NT2/D1 (cell line): Measurements from ENCODE around the gene ZDHHC7.

Source experiments
- SUZ12 ChIP-seq: IDR thresholded peaks from 2 replicates; pipeline ENCODE4 v1.6.1; 2011; ENCODE audit not compliant: insufficient read length, insufficient read depth; ENCODE audit errors: extremely low read depth
- YY1 ChIP-seq: IDR thresholded peaks from 2 replicates; pipeline ENCODE4 v1.6.1; 2011; ENCODE audit not compliant: insufficient read length, insufficient read depth
- ZNF274 ChIP-seq: IDR thresholded peaks from 2 replicates; pipeline ENCODE4 v1.6.1; 2011; ENCODE audit warnings: mild to moderate bottlenecking, low read depth, low read length

- TF ChIP-seq ZNF274 = no peak
- no peak for TF ChIP-seq YY1
- TF ChIP-seq SUZ12 = no peak
Observed at GRCh38 chr16:85015481-85016187, 4.3 kb upstream of the ZDHHC7 start.
